Heart right ventricle (tissue), 16 donors: ENCODE data around the gene PRKACG. TPM values are rescaled to one million over a fixed set of nuclear protein-coding genes. Genes with fewer than 3 reads are reported as not detected.

Experiments
- ATAC-seq, 8 donors: fragments of 200-7000 bp; cut with Tn5 transposase; one replicate each; pipeline ENCODE4 v1.9.1; 2020; ENCODE audit warnings: mild to moderate bottlenecking in 8 of 8, moderate library complexity in 8 of 8, moderate number of reproducible peaks in 1 of 8
- DNase-seq, 2 donors: peaks; one replicate each; pipeline ENCODE4 v3.0.0-alpha.2; 2020
- H3K27ac ChIP-seq, 10 donors: fragments of 200-600 bp; sonication (generic) in 2 of 10; one replicate each; pipeline versions ENCODE4 v1.5.0 to v1.8.0; 2020 to 2022; ENCODE audit warnings: mild to moderate bottlenecking in 3 of 10
- H3K27me3 ChIP-seq, 7 donors: fragments of 200-600 bp; one replicate each; pipeline ENCODE4 v1.8.0; 2021 to 2022; ENCODE audit warnings: mild to moderate bottlenecking in 2 of 7
- H3K36me3 ChIP-seq, 9 donors: fragments of 200-600 bp; sonication (generic) in 1 of 9; one replicate each; pipeline versions ENCODE4 v1.5.0 to v1.8.0; 2020 to 2022; ENCODE audit warnings: mild to moderate bottlenecking in 2 of 9
- H3K4me1 ChIP-seq, 9 donors: fragments of 200-600 bp; sonication (generic) in 1 of 9; one replicate each; pipeline versions ENCODE4 v1.5.0 to v1.8.0; 2020 to 2022; ENCODE audit warnings: mild to moderate bottlenecking in 4 of 9
- H3K4me3 ChIP-seq, 10 donors: fragments of 200-600 bp; sonication (generic) in 2 of 10; one replicate each; pipeline versions ENCODE4 v1.5.0 to v1.8.0; 2020 to 2022; ENCODE audit warnings: mild to moderate bottlenecking in 7 of 10, moderate library complexity in 2 of 10
- H3K9me3 ChIP-seq, 11 donors: fragments of 200-600 bp in 10 of 11; sonication (generic) in 2 of 11; one replicate each; pipeline versions ENCODE4 v1.5.0 to v1.8.0; 2013 to 2022; ENCODE audit warnings: mild to moderate bottlenecking in 2 of 11, control low read depth in 1 of 11, moderate library complexity in 1 of 11
- WGBS, 2 donors: extraction: QIAGEN DNeasy Blood & Tissue Kit; methylation state at CpG; one replicate each; pipeline ENCODE4 v1.1.7; 2013; ENCODE audit warnings: inconsistent platforms in 1 of 2; 5-methylcytosine and 5-hydroxymethylcytosine counted together
- intact Hi-C, 10 donors: fragments of 100-400 bp; cut with DNase I; formaldehyde crosslinking; loops; one replicate each; pipeline versions ENCODE4 v1.11.1 to v1.14.2; 2022
- polyA plus RNA-seq, 2 donors: library from polyadenylated mRNA; stranded (reverse); fragments of 200-250 nt; gene quantifications; one replicate each; pipeline ENCODE4 v1.2.3, GENCODE V29; 2013
- total RNA-seq, 10 donors: library from RNA; stranded (reverse); fragmentation: NEBNext Ultra II Directional in 3 of 10; extraction: Animal tissue kit (Norgen Biotek cat#: 25700) in 3 of 10; gene quantifications; one replicate each; pipeline versions ENCODE4 v1.2.1 to v1.2.4, GENCODE V29; 2021 to 2023
- TF ChIP-seq, protein P1 (sequence below), 9 donors: fragments of 200-600 bp; sonication (generic) in 2 of 9; IDR thresholded peaks; one replicate each; pipeline versions ENCODE4 v1.5.0 to v1.8.0; 2021 to 2022; ENCODE audit warnings: antibody characterized with exemption in 9 of 9, mild to moderate bottlenecking in 5 of 9, moderate library complexity in 1 of 9
- donor health status: Arrhythmogenic right ventricular cardiomyopathy.
- donor health status: ischemic (EF 13 %, LVEDD 7.1; RV severe dilation, severe dysfunction).
- donor health status: healthy with polysubstance abuse.
- donor health status: DM: no; HTN: yes; CAD: no.
- donor health status: DM: no; HTN: no; CAD: no.
- donor health status: ischemic (EF 25% LVEDD 6.9; RV normal size, moderate dysfunction).
- donor health status: ischemic (EF 25% LVEDD 5.7; RV mildly dilated, moderate dysfunction).
- donor health status: healthy.
- donor health status: DM: yes; HTN: yes; CAD: no.
- donor health status: Ischemic cardiomyopathy.
- donor health status: ischemic (EF 35%, LVEDD 5.7; RV mildly dilated, moderate dysfunction).
- donor health status: nonischemic (EF 11% LVEDD 7.7; RV severe dilation, severe dysfunction).
- donor health status: DM: yes; HTN: yes; CAD: no.
- donor health status: PGD.
- donor health status: ischemic (EF 29% LVEDD 5.4; RV normal size, mild dysfunction).
- donor health status: nonischemic (EF 23%, LVEDD 6.1; RV moderate dilation, normal function).

Gene PRKACG
- total and polyA plus RNA-seq, 12 donors, result not detected

DNA sequence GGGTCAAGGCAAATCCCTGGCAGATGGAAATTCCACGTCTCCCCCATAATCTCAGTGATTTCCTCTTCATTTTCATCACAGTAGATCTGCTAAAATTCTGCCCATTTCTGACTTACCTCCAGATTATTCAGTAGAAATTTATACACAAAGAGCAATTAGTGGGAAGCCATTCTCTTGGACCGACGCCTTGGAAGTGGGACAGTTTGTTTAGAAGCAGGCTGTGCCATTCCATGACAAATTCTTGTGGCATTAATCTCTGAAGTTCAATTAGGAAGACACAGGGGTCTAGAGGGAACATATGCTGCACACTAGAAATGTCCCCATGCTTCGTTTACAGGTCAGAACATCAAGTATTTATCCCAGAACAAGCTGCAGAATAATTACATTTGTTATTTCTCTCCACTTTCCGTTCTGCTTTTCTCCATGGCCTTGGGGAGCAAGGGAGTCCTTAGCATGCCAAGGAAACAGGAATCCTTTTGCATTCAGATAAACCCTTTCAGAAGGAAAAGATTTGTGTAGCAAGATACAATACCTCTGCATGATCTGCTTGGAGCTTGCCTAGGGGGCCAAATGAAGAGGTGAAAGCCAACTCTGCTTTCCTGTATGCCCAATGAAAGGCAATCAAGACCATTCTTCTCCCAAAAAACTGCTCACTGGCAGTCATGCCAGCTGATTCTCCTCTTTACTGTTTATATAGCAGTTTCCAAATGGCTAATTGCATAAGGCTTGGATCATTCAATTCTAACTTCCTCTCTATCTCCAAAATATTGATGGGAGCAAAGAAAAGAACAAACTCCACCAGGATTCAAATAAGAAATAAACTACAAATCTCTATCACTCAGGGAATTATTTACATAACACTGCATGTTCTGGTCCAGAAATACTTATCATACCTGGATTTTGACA, 2.5 kb upstream of the PRKACG start:
- DNase-seq (no peak), ATAC-seq (no peak)
- intact Hi-C loops, result no loop called here
- Histone ChIP-seq H3K9me3 (no peaks in the 10 kb centered on the region), H3K27ac (no peak overlapping the region), H3K4me3 (no peak overlapping the region), H3K27me3 (no peaks in the 10 kb centered on the region), H3K4me1 (peaks cover 0 to 9% (median 0%) of the 10 kb centered on the region in 9 donors), H3K36me3 (no peaks in the 10 kb centered on the region)
- 65 to 77% methylated on average over 5 of the region's 5 CpGs for WGBS, 2 donors
- TF ChIP-seq, protein P1, sequence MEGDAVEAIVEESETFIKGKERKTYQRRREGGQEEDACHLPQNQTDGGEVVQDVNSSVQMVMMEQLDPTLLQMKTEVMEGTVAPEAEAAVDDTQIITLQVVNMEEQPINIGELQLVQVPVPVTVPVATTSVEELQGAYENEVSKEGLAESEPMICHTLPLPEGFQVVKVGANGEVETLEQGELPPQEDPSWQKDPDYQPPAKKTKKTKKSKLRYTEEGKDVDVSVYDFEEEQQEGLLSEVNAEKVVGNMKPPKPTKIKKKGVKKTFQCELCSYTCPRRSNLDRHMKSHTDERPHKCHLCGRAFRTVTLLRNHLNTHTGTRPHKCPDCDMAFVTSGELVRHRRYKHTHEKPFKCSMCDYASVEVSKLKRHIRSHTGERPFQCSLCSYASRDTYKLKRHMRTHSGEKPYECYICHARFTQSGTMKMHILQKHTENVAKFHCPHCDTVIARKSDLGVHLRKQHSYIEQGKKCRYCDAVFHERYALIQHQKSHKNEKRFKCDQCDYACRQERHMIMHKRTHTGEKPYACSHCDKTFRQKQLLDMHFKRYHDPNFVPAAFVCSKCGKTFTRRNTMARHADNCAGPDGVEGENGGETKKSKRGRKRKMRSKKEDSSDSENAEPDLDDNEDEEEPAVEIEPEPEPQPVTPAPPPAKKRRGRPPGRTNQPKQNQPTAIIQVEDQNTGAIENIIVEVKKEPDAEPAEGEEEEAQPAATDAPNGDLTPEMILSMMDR (IDR thresholded peaks at IDR 0.05), result no peak

DNA sequence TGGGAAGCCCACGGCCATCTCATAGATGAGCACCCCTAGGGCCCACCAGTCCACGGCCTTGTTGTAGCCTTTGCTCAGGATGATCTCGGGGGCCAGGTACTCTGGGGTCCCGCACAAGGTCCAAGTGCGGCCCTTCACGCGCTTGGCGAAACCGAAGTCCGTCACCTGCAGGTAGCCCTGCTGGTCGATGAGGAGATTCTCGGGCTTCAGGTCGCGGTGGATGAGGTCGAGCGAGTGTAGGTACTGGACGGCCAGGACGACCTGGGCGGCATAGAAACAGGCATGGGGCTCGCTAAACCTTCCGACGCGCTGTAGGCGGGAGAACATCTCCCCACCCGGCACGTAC, 558 bp downstream of the PRKACG start:
- no peak overlapping the region for H3K4me3 ChIP-seq
- no peak for DNase-seq
- ATAC-seq, result peak in 1 of 8 donors; percentile 62
- intact Hi-C loops, result no loop called here
- H3K36me3 ChIP-seq, result peaks cover 0 to 4% (median 0%) of the 10 kb centered on the region in 9 donors
- 97 to 99% methylated on average over 26 of the region's 26 CpGs for WGBS, 2 donors
- peaks cover 0 to 9% (median 0%) of the 10 kb centered on the region in 9 donors for H3K4me1 ChIP-seq
- no peak overlapping the region for H3K27ac ChIP-seq
- TF ChIP-seq, protein P1 (IDR thresholded peaks at IDR 0.05), result no peak
- no peaks in the 10 kb centered on the region for H3K27me3 ChIP-seq
- no peaks in the 10 kb centered on the region for H3K9me3 ChIP-seq

DNA sequence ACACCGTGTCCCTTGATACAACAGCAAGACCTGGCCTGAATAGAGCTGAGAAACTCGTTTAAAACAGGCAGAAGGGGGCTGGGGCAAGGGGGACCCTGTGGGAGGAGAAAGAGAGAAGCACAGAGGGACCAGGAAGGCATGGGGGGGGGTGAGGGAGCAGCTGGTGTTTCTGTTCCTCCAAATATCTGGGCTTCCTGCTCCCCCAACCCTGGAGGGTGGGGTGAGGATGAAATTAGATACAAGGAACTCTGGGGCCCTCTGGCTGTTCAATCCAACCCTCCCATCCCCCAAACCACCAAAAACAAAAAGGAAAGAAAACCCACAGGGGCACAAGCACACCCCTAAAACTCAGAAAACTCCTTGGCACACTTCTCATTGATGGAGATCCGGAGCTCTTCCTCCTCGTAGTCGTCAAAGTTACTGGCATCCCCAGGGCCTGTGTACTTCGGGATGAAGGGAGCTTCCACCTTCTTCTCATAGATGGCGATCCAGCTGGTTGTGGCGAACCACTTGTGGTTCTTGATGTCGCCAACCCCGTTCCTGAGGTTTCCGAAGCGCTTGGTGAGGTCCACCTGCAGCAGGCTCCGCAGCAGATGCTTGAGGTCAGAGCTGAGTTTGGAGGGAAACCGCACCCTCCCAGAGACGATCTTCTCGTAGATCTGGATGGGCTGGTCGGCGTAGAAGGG, 1.1 kb downstream of the PRKACG start:
- Histone ChIP-seq H3K36me3 (peaks cover 0 to 4% (median 0%) of the 10 kb centered on the region in 9 donors), H3K4me1 (peaks cover 0 to 9% (median 0%) of the 10 kb centered on the region in 9 donors), H3K27ac (no peak overlapping the region), H3K9me3 (no peaks in the 10 kb centered on the region), H3K27me3 (no peaks in the 10 kb centered on the region), H3K4me3 (no peak overlapping the region)
- WGBS, 2 donors, result 81 to 88% methylated on average over 18 of the region's 18 CpGs
- intact Hi-C loops, result no loop called here
- TF ChIP-seq, protein P1 (IDR thresholded peaks at IDR 0.05), result no peak
- no peak for DNase-seq
- ATAC-seq, result peak in 2 of 8 donors; percentile 16 to 34

DNA sequence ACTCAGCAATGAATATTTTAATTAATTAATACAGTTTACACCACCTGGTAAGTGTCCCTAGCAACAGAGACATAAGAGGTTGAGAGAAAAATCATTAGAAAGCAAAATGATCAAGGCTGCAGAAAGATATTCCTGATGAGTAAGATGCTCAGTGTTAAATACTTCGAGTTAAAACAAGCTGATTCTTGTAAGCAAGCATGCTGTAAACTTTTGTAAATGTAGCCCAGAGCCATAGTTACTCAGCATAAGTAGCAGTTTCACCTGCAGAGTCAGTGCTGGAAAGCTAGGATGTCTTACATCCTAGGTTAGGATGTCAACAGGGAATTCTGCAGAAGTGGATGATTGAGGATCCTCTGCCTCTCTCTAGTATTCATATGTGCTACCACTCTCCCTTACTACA, 4.2 kb downstream of the PRKACG start:
- intact Hi-C loops, result loop anchor here in 5 of 10 donors (5.0 to 10.0 kb wide), 5 partner anchors 155 to 432 kb away; partner anchors contain the start of gene PIP5K1B (in 3 of the 5)
- TF ChIP-seq, protein P1 (IDR thresholded peaks at IDR 0.05), result no peak
- ATAC-seq, result no peak
- Histone ChIP-seq H3K27me3 (no peaks in the 10 kb centered on the region), H3K4me1 (no peaks in the 10 kb centered on the region), H3K4me3 (no peak overlapping the region), H3K9me3 (no peaks in the 10 kb centered on the region), H3K36me3 (peaks cover 0 to 4% (median 0%) of the 10 kb centered on the region in 9 donors), H3K27ac (no peak overlapping the region)
- DNase-seq, result no peak
- WGBS, 2 donors, result 67 to 76% methylated on average over 1 of the region's 1 CpG
